ENCODE data around the gene PLD6.

PLD6 gene

GRCh38 chr17:17232303-17232621 lies 26.1 kb upstream of the PLD6 start:
- H3K27me3 Mint-ChIP-seq = no peaks in the 10 kb centered on the region
- no peak overlapping the region for H3K4me3 Mint-ChIP-seq
- no peak for DNase-seq
- no peaks in the 10 kb centered on the region for H3K9me3 Mint-ChIP-seq
- peaks cover 61% of the 10 kb centered on the region for H3K36me3 Mint-ChIP-seq (ENCODE audit: low read depth)
- H3K4me1 Mint-ChIP-seq (ENCODE audit: low read depth) = peaks cover 15% of the 10 kb centered on the region
- H3K27ac Mint-ChIP-seq = peak overlapping the region; percentile 61

- no peaks in the 10 kb centered on the region for H3K27me3 Mint-ChIP-seq
- H3K36me3 Mint-ChIP-seq (ENCODE audit: low read depth) = peaks cover 63% of the 10 kb centered on the region
- H3K9me3 Mint-ChIP-seq = no peaks in the 10 kb centered on the region
- peak overlapping the region; percentile 61 for H3K27ac Mint-ChIP-seq
- no peak for DNase-seq
- H3K4me1 Mint-ChIP-seq (ENCODE audit: low read depth) = peaks cover 15% of the 10 kb centered on the region
- no peak overlapping the region for H3K4me3 Mint-ChIP-seq
Observed at GRCh38 chr17:17231621-17232302, 25.6 kb upstream of the PLD6 start.

- no peak overlapping the region for H3K4me3 Mint-ChIP-seq
- no peaks in the 10 kb centered on the region for H3K9me3 Mint-ChIP-seq
- no peaks in the 10 kb centered on the region for H3K4me1 Mint-ChIP-seq (ENCODE audit: low read depth)
- H3K27me3 Mint-ChIP-seq = no peaks in the 10 kb centered on the region
- no peak overlapping the region for H3K27ac Mint-ChIP-seq
- no peak for DNase-seq
- peaks cover 77% of the 10 kb centered on the region for H3K36me3 Mint-ChIP-seq (ENCODE audit: low read depth)
Observed at GRCh38 chr17:17229416-17230384, 23.6 kb upstream of the PLD6 start.

GRCh38 chr17:17228521-17229279 lies 22.6 kb upstream of the PLD6 start:
- H3K4me3 Mint-ChIP-seq = no peak overlapping the region
- no peaks in the 10 kb centered on the region for H3K4me1 Mint-ChIP-seq (ENCODE audit: low read depth)
- no peaks in the 10 kb centered on the region for H3K9me3 Mint-ChIP-seq
- H3K27me3 Mint-ChIP-seq = no peaks in the 10 kb centered on the region
- no peak for DNase-seq
- no peak overlapping the region for H3K27ac Mint-ChIP-seq
- H3K36me3 Mint-ChIP-seq (ENCODE audit: low read depth) = peaks cover 87% of the 10 kb centered on the region

GRCh38 chr17:17227608-17228520 lies 21.7 kb upstream of the PLD6 start:
- H3K9me3 Mint-ChIP-seq = no peaks in the 10 kb centered on the region
- no peak overlapping the region for H3K4me3 Mint-ChIP-seq
- H3K27me3 Mint-ChIP-seq = no peaks in the 10 kb centered on the region
- H3K27ac Mint-ChIP-seq = no peak overlapping the region
- no peaks in the 10 kb centered on the region for H3K4me1 Mint-ChIP-seq (ENCODE audit: low read depth)
- DNase-seq = no peak
- H3K36me3 Mint-ChIP-seq (ENCODE audit: low read depth) = peaks cover 95% of the 10 kb centered on the region

GRCh38 chr17:17226451-17227265 lies 20.5 kb upstream of the PLD6 start:
- Mint-ChIP-seq H3K9me3 (no peaks in the 10 kb centered on the region), H3K27ac (no peak overlapping the region), H3K27me3 (no peaks in the 10 kb centered on the region), H3K4me3 (no peak overlapping the region), H3K36me3 (ENCODE audit: low read depth) (peaks cover 95% of the 10 kb centered on the region), H3K4me1 (ENCODE audit: low read depth) (no peaks in the 10 kb centered on the region)
- no peak for DNase-seq

GRCh38 chr17:17225901-17226300 lies 19.8 kb upstream of the PLD6 start:
- no peak for DNase-seq
- Mint-ChIP-seq H3K36me3 (ENCODE audit: low read depth) (peaks cover 97% of the 10 kb centered on the region), H3K4me1 (ENCODE audit: low read depth) (no peaks in the 10 kb centered on the region), H3K27me3 (no peaks in the 10 kb centered on the region), H3K4me3 (no peak overlapping the region), H3K9me3 (no peaks in the 10 kb centered on the region), H3K27ac (no peak overlapping the region)

- Mint-ChIP-seq H3K36me3 (ENCODE audit: low read depth) (peaks cover 93% of the 10 kb centered on the region), H3K4me3 (no peak overlapping the region), H3K9me3 (no peaks in the 10 kb centered on the region), H3K27ac (no peak overlapping the region), H3K4me1 (ENCODE audit: low read depth) (no peaks in the 10 kb centered on the region), H3K27me3 (no peaks in the 10 kb centered on the region)
- no peak for DNase-seq
Observed at GRCh38 chr17:17224137-17224536, 18.0 kb upstream of the PLD6 start.

- no peak for DNase-seq
- Mint-ChIP-seq H3K4me1 (ENCODE audit: low read depth) (no peaks in the 10 kb centered on the region), H3K27me3 (no peaks in the 10 kb centered on the region), H3K4me3 (no peak overlapping the region), H3K27ac (no peak overlapping the region), H3K36me3 (ENCODE audit: low read depth) (peaks cover 93% of the 10 kb centered on the region), H3K9me3 (no peaks in the 10 kb centered on the region)
Observed at GRCh38 chr17:17223736-17224135, 17.6 kb upstream of the PLD6 start.

GRCh38 chr17:17221329-17221728 lies 15.2 kb upstream of the PLD6 start:
- peaks cover 91% of the 10 kb centered on the region for H3K36me3 Mint-ChIP-seq (ENCODE audit: low read depth)
- H3K4me3 Mint-ChIP-seq = no peak overlapping the region

GRCh38 chr17:17220529-17220928 lies 14.4 kb upstream of the PLD6 start:
- DNase-seq = no peak
- Mint-ChIP-seq H3K27ac (no peak overlapping the region), H3K9me3 (no peaks in the 10 kb centered on the region), H3K27me3 (no peaks in the 10 kb centered on the region), H3K36me3 (ENCODE audit: low read depth) (peaks cover 92% of the 10 kb centered on the region), H3K4me1 (ENCODE audit: low read depth) (no peaks in the 10 kb centered on the region), H3K4me3 (no peak overlapping the region)

More at GRCh38 chr17:17221329-17221728, 15.2 kb upstream of the PLD6 start:
- Mint-ChIP-seq H3K9me3 (no peaks in the 10 kb centered on the region), H3K4me1 (ENCODE audit: low read depth) (no peaks in the 10 kb centered on the region), H3K27ac (peak overlapping the region; percentile 26), H3K27me3 (no peaks in the 10 kb centered on the region)
- DNase-seq = no peak

GRCh38 chr17:17217995-17218394 lies 11.9 kb upstream of the PLD6 start:
- no peaks in the 10 kb centered on the region for H3K27me3 Mint-ChIP-seq
- DNase-seq = no peak
- no peaks in the 10 kb centered on the region for H3K4me1 Mint-ChIP-seq (ENCODE audit: low read depth)
- H3K9me3 Mint-ChIP-seq = no peaks in the 10 kb centered on the region
- peak overlapping the region; percentile 28 for H3K27ac Mint-ChIP-seq
- H3K36me3 Mint-ChIP-seq (ENCODE audit: low read depth) = peaks cover 86% of the 10 kb centered on the region
- H3K4me3 Mint-ChIP-seq = no peak overlapping the region

GRCh38 chr17:17216776-17217175 lies 10.6 kb upstream of the PLD6 start:
- Mint-ChIP-seq H3K4me1 (ENCODE audit: low read depth) (no peaks in the 10 kb centered on the region), H3K36me3 (ENCODE audit: low read depth) (peaks cover 82% of the 10 kb centered on the region)

More at GRCh38 chr17:17216776-17217175, 10.6 kb upstream of the PLD6 start:
- no peak overlapping the region for H3K4me3 Mint-ChIP-seq
- DNase-seq = no peak
- H3K27ac Mint-ChIP-seq = peak overlapping the region; percentile 45
- H3K27me3 Mint-ChIP-seq = no peaks in the 10 kb centered on the region
- no peaks in the 10 kb centered on the region for H3K9me3 Mint-ChIP-seq

Measured in activated T-cell treated with anti-CD3 and anti-CD28 coated beads, Interleukin-2, amount 50 U/mL, for 24 hours (primary cell).